CD1c-positive myeloid dendritic cell (primary cell): ENCODE measurements around the gene LTN1.

ENCODE experiments used
- DNase-seq: peaks from one replicate; pipeline ENCODE4 v3.0.0-alpha.2; 2016; ENCODE audit errors: extremely low spot score

The LTN1 gene

DNA sequence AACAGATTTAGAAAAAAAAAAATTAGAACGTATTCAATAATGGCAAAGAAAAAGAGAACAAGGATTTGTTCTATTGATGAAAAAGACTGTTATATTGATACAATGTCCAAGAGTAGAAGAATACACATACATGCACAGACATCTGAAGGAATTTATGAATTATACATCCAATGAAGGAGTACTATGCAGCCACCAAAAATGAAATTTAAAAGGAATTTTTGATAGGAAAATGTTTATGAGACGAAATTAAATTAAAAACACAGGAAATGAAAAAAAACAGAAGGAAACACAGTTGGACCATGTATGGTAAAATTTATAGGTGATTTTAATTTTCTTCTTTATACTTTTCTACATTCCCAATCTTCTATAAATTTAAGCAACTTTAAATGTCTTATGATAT, 110.3 kb downstream of the LTN1 start:
- DNase-seq, result no peak
